HEK293 (cell line): Measurements from ENCODE around the gene EPHB1.

ENCODE experiments used
- CTCF ChIA-PET: fragments of 350-600 bp; formaldehyde crosslinking; extraction: SDS; loops from one replicate; lab custom pipeline; 2021; ENCODE audit warnings: antibody characterized with exemption; lab: Yijun Ruan, JAX
- POLR2A ChIA-PET: fragments of 300-600 bp; formaldehyde crosslinking; extraction: SDS; loops from one replicate; lab custom pipeline; 2020; ENCODE audit warnings: antibody characterized with exemption, inconsistent platforms; lab: Yijun Ruan, JAX
- H3K27ac ChIP-seq: fragments of 200-500 bp; sonication (Bioruptor generic); 2 replicates; pipeline ENCODE4 v1.5.1; 2014; ENCODE audit warnings: low read depth, low read length, control low read depth, inconsistent platforms; ENCODE audit errors: extremely low read depth
- H3K36me3 ChIP-seq, 2 experiments: fragments of 200-500 bp in 1 of 2; sonication (Bioruptor generic) in 1 of 2; 1 replicate in 1 of 2; 2 replicates in 1 of 2; pipeline ENCODE4 v1.5.1; 2014 to 2017; ENCODE audit warnings: inconsistent platforms in 2 of 2, low read length in 2 of 2; ENCODE audit not compliant: control insufficient read depth in 2 of 2, insufficient read depth in 1 of 2
- H3K4me1 ChIP-seq: fragments of 200-500 bp; sonication (Bioruptor generic); 2 replicates; pipeline ENCODE4 v1.5.1; 2014; ENCODE audit warnings: mild to moderate bottlenecking, low read length, inconsistent platforms; ENCODE audit not compliant: control insufficient read depth, insufficient read depth
- H3K4me3 ChIP-seq: 2 replicates; pipeline ENCODE4 v1.5.1; 2011; ENCODE audit warnings: low read depth, mild to moderate bottlenecking, control low read depth, low read length, moderate library complexity
- H3K9me3 ChIP-seq: fragments of 200-500 bp; sonication (Bioruptor generic); 2 replicates; pipeline ENCODE4 v1.5.1; 2014; ENCODE audit warnings: low read depth, low read length, inconsistent platforms; ENCODE audit not compliant: control insufficient read depth, insufficient read depth
- GLI2 ChIP-seq: fragments of 450-650 bp; formaldehyde crosslinking; IDR thresholded peaks from 2 replicates; pipeline ENCODE4; 2017; ENCODE audit warnings: missing biosample characterization, missing genetic modification characterization, low read depth, borderline replicate concordance
- REPIN1 ChIP-seq: fragments of 450-650 bp; formaldehyde crosslinking; IDR thresholded peaks from 2 replicates; pipeline ENCODE4 v1.5.1; 2017; ENCODE audit warnings: missing biosample characterization, missing genetic modification characterization, low read depth
- ZBTB21 ChIP-seq: fragments of 450-650 bp; formaldehyde crosslinking; IDR thresholded peaks from 2 replicates; pipeline ENCODE4 v1.5.1; 2017; ENCODE audit warnings: missing biosample characterization, missing genetic modification characterization
- ZBTB8A ChIP-seq: fragments of 450-650 bp; formaldehyde crosslinking; IDR thresholded peaks from 2 replicates; pipeline ENCODE4 v1.5.1; 2016; ENCODE audit warnings: missing biosample characterization, missing genetic modification characterization
- ZNF114 ChIP-seq: fragments of 450-650 bp; formaldehyde crosslinking; IDR thresholded peaks from 2 replicates; pipeline ENCODE4 v1.5.0; 2017; ENCODE audit warnings: missing biosample characterization, missing genetic modification characterization
- ZNF175 ChIP-seq: fragments of 450-650 bp; formaldehyde crosslinking; IDR thresholded peaks from 2 replicates; pipeline ENCODE4 v1.5.1; 2016; ENCODE audit warnings: missing biosample characterization, missing genetic modification characterization
- ZNF23 ChIP-seq: fragments of 450-650 bp; formaldehyde crosslinking; IDR thresholded peaks from 2 replicates; pipeline ENCODE4 v1.5.1; 2016; ENCODE audit warnings: missing biosample characterization, missing genetic modification characterization, borderline replicate concordance
- ZNF292 ChIP-seq: fragments of 450-650 bp; formaldehyde crosslinking; IDR thresholded peaks from 2 replicates; pipeline ENCODE4 v1.5.1; 2016; ENCODE audit warnings: low read depth, missing biosample characterization, missing genetic modification characterization, borderline replicate concordance
- ZNF404 ChIP-seq: fragments of 450-650 bp; formaldehyde crosslinking; IDR thresholded peaks from 2 replicates; pipeline ENCODE4 v1.5.1; 2017; ENCODE audit warnings: missing biosample characterization, missing genetic modification characterization
- ZNF514 ChIP-seq: fragments of 450-650 bp; formaldehyde crosslinking; IDR thresholded peaks from 2 replicates; pipeline ENCODE4 v1.5.1; 2016; ENCODE audit warnings: missing biosample characterization, missing genetic modification characterization
- ZNF555 ChIP-seq: fragments of 450-650 bp; formaldehyde crosslinking; conservative IDR thresholded peaks from 2 replicates; pipeline ENCODE4 v1.5.1; 2017; ENCODE audit warnings: missing biosample characterization, mild to moderate bottlenecking, missing genetic modification characterization, inconsistent platforms
- ZNF837 ChIP-seq: fragments of 450-650 bp; formaldehyde crosslinking; IDR thresholded peaks from 2 replicates; pipeline ENCODE4 v1.5.1; 2016; ENCODE audit warnings: missing biosample characterization, missing genetic modification characterization
- ZNF843 ChIP-seq: fragments of 450-650 bp; formaldehyde crosslinking; IDR thresholded peaks from 2 replicates; pipeline ENCODE4 v1.5.1; 2016; ENCODE audit warnings: missing biosample characterization, missing genetic modification characterization
- ZXDB ChIP-seq: fragments of 450-650 bp; formaldehyde crosslinking; IDR thresholded peaks from 2 replicates; pipeline ENCODE4 v1.5.1; 2016; ENCODE audit warnings: missing biosample characterization, missing genetic modification characterization
- TF ChIP-seq, protein P1 (sequence below): fragments of 450-650 bp; formaldehyde crosslinking; IDR thresholded peaks from 2 replicates; pipeline ENCODE4 v1.5.1; 2016; ENCODE audit warnings: missing biosample characterization, missing genetic modification characterization
- TF ChIP-seq, protein P2 (sequence below): fragments of 450-650 bp; formaldehyde crosslinking; IDR thresholded peaks from 2 replicates; pipeline ENCODE4 v1.5.1; 2016; ENCODE audit warnings: missing biosample characterization, missing genetic modification characterization, borderline replicate concordance
- TF ChIP-seq, protein P3 (sequence below): fragments of 450-650 bp; formaldehyde crosslinking; conservative IDR thresholded peaks from 2 replicates; pipeline ENCODE4 v1.5.1; 2016; ENCODE audit warnings: low read depth, missing biosample characterization, missing genetic modification characterization
- TF ChIP-seq, protein P4 (sequence below): fragments of 450-650 bp; formaldehyde crosslinking; IDR thresholded peaks from 2 replicates; pipeline ENCODE4 v1.5.1; 2017; ENCODE audit warnings: missing biosample characterization, missing genetic modification characterization

EPHB1 gene

DNA sequence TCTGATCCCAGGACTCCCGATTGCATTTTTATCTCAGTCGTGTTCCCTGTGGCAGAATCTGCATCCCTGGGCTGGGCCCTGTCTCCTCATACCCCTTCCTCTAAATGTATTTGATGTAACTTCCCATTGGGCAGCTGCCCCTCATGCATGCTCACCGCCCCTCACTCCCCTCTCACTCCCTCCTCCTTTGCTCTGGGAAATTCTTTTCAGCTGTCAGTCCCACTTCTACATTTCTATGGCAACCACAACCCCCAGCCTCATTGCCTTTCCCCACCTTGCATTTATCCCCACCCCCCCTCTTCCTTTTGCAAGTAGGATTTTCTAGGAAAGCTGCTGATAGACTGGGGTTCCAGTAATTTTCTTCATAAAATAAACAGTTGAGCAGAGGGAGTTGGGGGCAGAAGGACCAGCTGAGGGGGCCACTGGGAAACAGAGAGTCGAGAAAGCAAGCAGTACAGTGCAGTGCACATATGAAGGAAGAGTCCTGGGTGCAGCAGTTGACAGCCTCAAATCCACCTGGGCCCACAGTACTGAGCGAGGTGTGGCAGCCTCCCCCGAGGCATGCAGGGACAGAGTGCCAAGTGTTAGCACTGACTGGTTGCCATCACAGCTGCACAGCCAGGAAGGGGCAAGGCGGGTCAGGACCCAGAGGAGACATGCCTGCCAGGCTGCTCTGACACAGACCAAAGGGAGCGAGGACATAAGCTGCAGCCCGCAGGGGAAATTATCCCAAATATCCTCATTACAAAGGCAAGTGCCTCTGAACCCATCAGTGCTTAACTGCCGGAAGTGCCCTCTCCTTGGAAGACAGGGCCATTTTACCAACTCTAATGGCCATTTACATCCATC, 476.3 kb downstream of the EPHB1 start:
- H3K4me1 ChIP-seq, result no peaks in the 10 kb centered on the region
- ChIA-PET POLR2A (no interaction called here), CTCF (no interaction called here)
- H3K36me3 ChIP-seq, result no peaks in the 10 kb centered on the region
- no peak overlapping the region for H3K4me3 ChIP-seq
- H3K9me3 ChIP-seq, result no peaks in the 10 kb centered on the region
- no peak for TF ChIP-seq ZNF514 (tag by site-specific recombination)
- no peak for TF ChIP-seq ZBTB8A (tag by site-specific recombination)
- TF ChIP-seq ZXDB (tag by site-specific recombination), result no peak
- TF ChIP-seq, protein P1, sequence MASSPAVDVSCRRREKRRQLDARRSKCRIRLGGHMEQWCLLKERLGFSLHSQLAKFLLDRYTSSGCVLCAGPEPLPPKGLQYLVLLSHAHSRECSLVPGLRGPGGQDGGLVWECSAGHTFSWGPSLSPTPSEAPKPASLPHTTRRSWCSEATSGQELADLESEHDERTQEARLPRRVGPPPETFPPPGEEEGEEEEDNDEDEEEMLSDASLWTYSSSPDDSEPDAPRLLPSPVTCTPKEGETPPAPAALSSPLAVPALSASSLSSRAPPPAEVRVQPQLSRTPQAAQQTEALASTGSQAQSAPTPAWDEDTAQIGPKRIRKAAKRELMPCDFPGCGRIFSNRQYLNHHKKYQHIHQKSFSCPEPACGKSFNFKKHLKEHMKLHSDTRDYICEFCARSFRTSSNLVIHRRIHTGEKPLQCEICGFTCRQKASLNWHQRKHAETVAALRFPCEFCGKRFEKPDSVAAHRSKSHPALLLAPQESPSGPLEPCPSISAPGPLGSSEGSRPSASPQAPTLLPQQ (tag by site-specific recombination), result no peak
- TF ChIP-seq, protein P2, sequence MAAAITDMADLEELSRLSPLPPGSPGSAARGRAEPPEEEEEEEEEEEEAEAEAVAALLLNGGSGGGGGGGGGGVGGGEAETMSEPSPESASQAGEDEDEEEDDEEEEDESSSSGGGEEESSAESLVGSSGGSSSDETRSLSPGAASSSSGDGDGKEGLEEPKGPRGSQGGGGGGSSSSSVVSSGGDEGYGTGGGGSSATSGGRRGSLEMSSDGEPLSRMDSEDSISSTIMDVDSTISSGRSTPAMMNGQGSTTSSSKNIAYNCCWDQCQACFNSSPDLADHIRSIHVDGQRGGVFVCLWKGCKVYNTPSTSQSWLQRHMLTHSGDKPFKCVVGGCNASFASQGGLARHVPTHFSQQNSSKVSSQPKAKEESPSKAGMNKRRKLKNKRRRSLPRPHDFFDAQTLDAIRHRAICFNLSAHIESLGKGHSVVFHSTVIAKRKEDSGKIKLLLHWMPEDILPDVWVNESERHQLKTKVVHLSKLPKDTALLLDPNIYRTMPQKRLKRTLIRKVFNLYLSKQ (tag by site-specific recombination), result no peak
- TF ChIP-seq ZNF843 (tag by site-specific recombination), result no peak
- TF ChIP-seq ZNF837 (tag by site-specific recombination), result no peak
- no peak for TF ChIP-seq ZNF23 (tag by site-specific recombination)
- TF ChIP-seq, protein P3, sequence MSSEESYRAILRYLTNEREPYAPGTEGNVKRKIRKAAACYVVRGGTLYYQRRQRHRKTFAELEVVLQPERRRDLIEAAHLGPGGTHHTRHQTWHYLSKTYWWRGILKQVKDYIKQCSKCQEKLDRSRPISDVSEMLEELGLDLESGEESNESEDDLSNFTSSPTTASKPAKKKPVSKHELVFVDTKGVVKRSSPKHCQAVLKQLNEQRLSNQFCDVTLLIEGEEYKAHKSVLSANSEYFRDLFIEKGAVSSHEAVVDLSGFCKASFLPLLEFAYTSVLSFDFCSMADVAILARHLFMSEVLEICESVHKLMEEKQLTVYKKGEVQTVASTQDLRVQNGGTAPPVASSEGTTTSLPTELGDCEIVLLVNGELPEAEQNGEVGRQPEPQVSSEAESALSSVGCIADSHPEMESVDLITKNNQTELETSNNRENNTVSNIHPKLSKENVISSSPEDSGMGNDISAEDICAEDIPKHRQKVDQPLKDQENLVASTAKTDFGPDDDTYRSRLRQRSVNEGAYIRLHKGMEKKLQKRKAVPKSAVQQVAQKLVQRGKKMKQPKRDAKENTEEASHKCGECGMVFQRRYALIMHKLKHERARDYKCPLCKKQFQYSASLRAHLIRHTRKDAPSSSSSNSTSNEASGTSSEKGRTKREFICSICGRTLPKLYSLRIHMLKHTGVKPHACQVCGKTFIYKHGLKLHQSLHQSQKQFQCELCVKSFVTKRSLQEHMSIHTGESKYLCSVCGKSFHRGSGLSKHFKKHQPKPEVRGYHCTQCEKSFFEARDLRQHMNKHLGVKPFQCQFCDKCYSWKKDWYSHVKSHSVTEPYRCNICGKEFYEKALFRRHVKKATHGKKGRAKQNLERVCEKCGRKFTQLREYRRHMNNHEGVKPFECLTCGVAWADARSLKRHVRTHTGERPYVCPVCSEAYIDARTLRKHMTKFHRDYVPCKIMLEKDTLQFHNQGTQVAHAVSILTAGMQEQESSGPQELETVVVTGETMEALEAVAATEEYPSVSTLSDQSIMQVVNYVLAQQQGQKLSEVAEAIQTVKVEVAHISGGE (tag by site-specific recombination), result no peak
- TF ChIP-seq ZNF292 (tag by site-specific recombination), result no peak
- TF ChIP-seq ZBTB21 (tag by site-specific recombination), result no peak
- no peak for TF ChIP-seq ZNF175 (tag by site-specific recombination)
- TF ChIP-seq, protein P4, sequence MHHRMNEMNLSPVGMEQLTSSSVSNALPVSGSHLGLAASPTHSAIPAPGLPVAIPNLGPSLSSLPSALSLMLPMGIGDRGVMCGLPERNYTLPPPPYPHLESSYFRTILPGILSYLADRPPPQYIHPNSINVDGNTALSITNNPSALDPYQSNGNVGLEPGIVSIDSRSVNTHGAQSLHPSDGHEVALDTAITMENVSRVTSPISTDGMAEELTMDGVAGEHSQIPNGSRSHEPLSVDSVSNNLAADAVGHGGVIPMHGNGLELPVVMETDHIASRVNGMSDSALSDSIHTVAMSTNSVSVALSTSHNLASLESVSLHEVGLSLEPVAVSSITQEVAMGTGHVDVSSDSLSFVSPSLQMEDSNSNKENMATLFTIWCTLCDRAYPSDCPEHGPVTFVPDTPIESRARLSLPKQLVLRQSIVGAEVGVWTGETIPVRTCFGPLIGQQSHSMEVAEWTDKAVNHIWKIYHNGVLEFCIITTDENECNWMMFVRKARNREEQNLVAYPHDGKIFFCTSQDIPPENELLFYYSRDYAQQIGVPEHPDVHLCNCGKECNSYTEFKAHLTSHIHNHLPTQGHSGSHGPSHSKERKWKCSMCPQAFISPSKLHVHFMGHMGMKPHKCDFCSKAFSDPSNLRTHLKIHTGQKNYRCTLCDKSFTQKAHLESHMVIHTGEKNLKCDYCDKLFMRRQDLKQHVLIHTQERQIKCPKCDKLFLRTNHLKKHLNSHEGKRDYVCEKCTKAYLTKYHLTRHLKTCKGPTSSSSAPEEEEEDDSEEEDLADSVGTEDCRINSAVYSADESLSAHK, result no peak
- TF ChIP-seq ZNF114 (tag by site-specific recombination), result no peak
- no peak for TF ChIP-seq ZNF555 (tag by site-specific recombination)
- no peak for TF ChIP-seq GLI2 (tag by site-specific recombination)
- TF ChIP-seq ZNF404 (tag by site-specific recombination), result no peak
- TF ChIP-seq REPIN1 (tag by site-specific recombination), result no peak
- no peak overlapping the region for H3K27ac ChIP-seq
